Measurements from ENCODE around the gene C18orf63. TPM values are rescaled to one million over a fixed set of nuclear protein-coding genes. Genes with fewer than 3 reads are reported as not detected.

Gene C18orf63
- total RNA-seq, 1 experiment from 2014 or later: not detected

- no peaks in the 10 kb centered on the region for H3K9me2 ChIP-seq (ENCODE audit: insufficient read depth)
- H3K4me2 ChIP-seq (ENCODE audit: low read length): no peak overlapping the region
- CTCF ChIA-PET: no interaction called here
- intact Hi-C loops (cut with micrococcal nuclease): no loop called here
- H3K27me3 ChIP-seq (ENCODE audit: insufficient read depth, low read length): 0 out of 2 replicates have a peak, but pooled peaks cover 5% of the 10 kb centered on the region
- H3K4me1 ChIP-seq (ENCODE audit: control insufficient read depth in 1 of 2, insufficient read depth in 2 of 2, low read length in 2 of 2): no peaks in the 10 kb centered on the region
- no peak overlapping the region for H3K27ac ChIP-seq (ENCODE audit: low read depth, low read length)
- POLR2A ChIA-PET: no interaction called here
- RAD21 ChIA-PET (ENCODE audit: low non-redundant PET in 1 of 2, low total read pairs in 2 of 2, uncharacterized antibody in 2 of 2, unreplicated experiment in 2 of 2): no interaction called here
- DNase-seq (ENCODE audit: low read depth, low spot score): no peak
- no peak for TF ChIP-seq SRF (IDR thresholded peaks at IDR 0.05; ENCODE audit: low read depth)
- H3K36me3 ChIP-seq (ENCODE audit: control insufficient read depth in 1 of 2, insufficient read depth in 2 of 2, low read length in 2 of 2): no peaks in the 10 kb centered on the region
- no peak overlapping the region for H3K4me3 ChIP-seq (replicated peaks in 1 of 2; ENCODE audit: low read depth in 1 of 2, low read length in 2 of 2)
- no TSS peak for BruUV-seq (replicated peaks)
- no peak overlapping the region for H2AFZ ChIP-seq (ENCODE audit: low read depth, low read length, poor library complexity, severe bottlenecking)
- ATAC-seq: no peak
- H3K79me2 ChIP-seq (ENCODE audit: insufficient read depth, low read length): no peaks in the 10 kb centered on the region
- no peaks in the 10 kb centered on the region for H3K9me3 ChIP-seq (ENCODE audit: control insufficient read depth in 1 of 2, insufficient read depth in 1 of 2, low read depth in 1 of 2, low read length in 2 of 2)
- H4K20me1 ChIP-seq (ENCODE audit: insufficient read depth): no peaks in the 10 kb centered on the region
- H3K9ac ChIP-seq (ENCODE audit: low read length): no peak overlapping the region
These were observed 15.9 kb upstream of the C18orf63 start for GRCh38 chr18:74299746-74300145.

- no peak overlapping the region for H3K4me3 ChIP-seq (replicated peaks in 1 of 2; ENCODE audit: low read depth in 1 of 2, low read length in 2 of 2)
- no peak overlapping the region for H2AFZ ChIP-seq (ENCODE audit: low read depth, low read length, poor library complexity, severe bottlenecking)
- ChIA-PET POLR2A (no interaction called here), RAD21 (ENCODE audit: low non-redundant PET in 1 of 2, low total read pairs in 2 of 2, uncharacterized antibody in 2 of 2, unreplicated experiment in 2 of 2) (no interaction called here), CTCF (no interaction called here)
- H3K27ac ChIP-seq (ENCODE audit: low read depth, low read length): no peak overlapping the region
- no peaks in the 10 kb centered on the region for H3K4me1 ChIP-seq (ENCODE audit: control insufficient read depth in 1 of 2, insufficient read depth in 2 of 2, low read length in 2 of 2)
- DNase-seq (ENCODE audit: low read depth, low spot score): no peak
- H3K9me3 ChIP-seq (ENCODE audit: control insufficient read depth in 1 of 2, insufficient read depth in 1 of 2, low read depth in 1 of 2, low read length in 2 of 2): no peaks in the 10 kb centered on the region
- H3K9ac ChIP-seq (ENCODE audit: low read length): no peak overlapping the region
- no peaks in the 10 kb centered on the region for H3K36me3 ChIP-seq (ENCODE audit: control insufficient read depth in 1 of 2, insufficient read depth in 2 of 2, low read length in 2 of 2)
- H3K27me3 ChIP-seq (ENCODE audit: insufficient read depth, low read length): 0 out of 2 replicates have a peak, but pooled peaks cover 5% of the 10 kb centered on the region
- no peaks in the 10 kb centered on the region for H4K20me1 ChIP-seq (ENCODE audit: insufficient read depth)
- no peak overlapping the region for H3K4me2 ChIP-seq (ENCODE audit: low read length)
- intact Hi-C loops (cut with micrococcal nuclease): no loop called here
- TF ChIP-seq SIN3A (IDR thresholded peaks at IDR 0.05; ENCODE audit: low read depth) (no peak), EZH2phosphoT487 (IDR thresholded peaks at IDR 0.05; ENCODE audit: borderline replicate concordance) (no peak), CBX3 (IDR thresholded peaks at IDR 0.05; ENCODE audit: low read depth) (no peak), REST (IDR thresholded peaks at IDR 0.05; ENCODE audit: low read depth) (no peak), EZH2 (IDR thresholded peaks at IDR 0.05) (no peak), YY1 (IDR thresholded peaks at IDR 0.05; ENCODE audit: extremely low read depth, insufficient replicate concordance, low read depth, low read length) (no peak), SP1 (IDR thresholded peaks at IDR 0.05; ENCODE audit: low read depth) (no peak), ELF1 (IDR thresholded peaks at IDR 0.05; ENCODE audit: borderline replicate concordance, low read depth) (no peak), ZFX (IDR thresholded peaks at IDR 0.05) (no peak), POLR2A (IDR thresholded peaks at IDR 0.05; ENCODE audit: borderline replicate concordance, extremely low read depth, insufficient read depth, insufficient read length) (no peak), CEBPB (IDR thresholded peaks at IDR 0.05; ENCODE audit: low read depth) (no peak), SRF (IDR thresholded peaks at IDR 0.05; ENCODE audit: low read depth) (no peak), ZBTB33 (IDR thresholded peaks at IDR 0.05; ENCODE audit: extremely low read depth, insufficient replicate concordance, low read length) (no peak)
- H3K79me2 ChIP-seq (ENCODE audit: insufficient read depth, low read length): no peaks in the 10 kb centered on the region
- ATAC-seq: no peak
- no TSS peak for BruUV-seq (replicated peaks)
- H3K9me2 ChIP-seq (ENCODE audit: insufficient read depth): no peaks in the 10 kb centered on the region
These were observed 12.3 kb upstream of the C18orf63 start for GRCh38 chr18:74303306-74303705.

Measured in HCT116 (cell line).